HG02571 (cell line): Measurements from ENCODE around the gene DGKQ.

Experiments
- ATAC-seq: cut with Tn5 transposase; IDR thresholded peaks from one replicate; pipeline ENCODE4 v1.9.1; 2021; ENCODE audit warnings: mild to moderate bottlenecking, moderate library complexity; ENCODE audit not compliant: unreplicated experiment

Gene DGKQ

GRCh38 chr4:909821-910220, 63.5 kb downstream of the DGKQ start:
- ATAC-seq = no peak

DNA sequence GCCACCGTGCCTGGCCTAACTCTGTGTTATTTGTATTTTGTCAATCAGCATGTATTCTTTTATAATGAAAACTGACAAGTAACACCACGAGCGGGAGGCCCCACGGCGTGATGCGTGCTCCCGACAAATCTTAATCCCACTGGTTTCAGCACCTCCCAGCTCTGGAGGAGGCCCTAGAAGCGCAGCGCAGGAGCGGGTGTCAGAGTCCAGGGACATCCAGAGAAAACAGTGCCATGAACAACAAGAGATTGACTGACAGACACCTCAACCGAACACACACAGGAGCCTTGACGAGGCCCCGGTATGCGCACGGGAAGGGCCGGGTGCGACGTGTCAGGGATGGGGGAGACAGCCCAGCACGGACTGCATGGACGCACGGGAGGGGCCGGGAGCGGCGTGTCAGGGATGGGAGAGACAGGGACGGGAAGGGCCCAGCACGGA, 64.2 kb downstream of the DGKQ start:
- ATAC-seq = no peak
